ENCODE results near the gene ABTB1.

- TF ChIP-seq CTCF (IDR thresholded peaks at IDR 0.05) = no peak
- TF ChIP-seq POLR2A (IDR thresholded peaks at IDR 0.05) = no peak
These were observed 6.1 kb downstream of the ABTB1 start for GRCh38 chr3:127678611-127679533.
